GM18861 (cell line): ENCODE measurements around the gene N4BP3.

Experiments
- ATAC-seq: cut with Tn5 transposase; IDR thresholded peaks from one replicate; pipeline ENCODE4 v1.9.1; 2021; ENCODE audit not compliant: unreplicated experiment

Gene N4BP3

GRCh38 chr5:178094345-178094744 is 19.0 kb upstream of the N4BP3 start:
- ATAC-seq = no peak

- ATAC-seq = no peak
These were observed 14.6 kb upstream of the N4BP3 start for GRCh38 chr5:178098685-178099084.

GRCh38 chr5:178103612-178104011 is 9.7 kb upstream of the N4BP3 start:
- no peak for ATAC-seq

- ATAC-seq = no peak
These were observed 8.8 kb upstream of the N4BP3 start for GRCh38 chr5:178104492-178104891.

- ATAC-seq = no peak
These were observed 7.2 kb upstream of the N4BP3 start for GRCh38 chr5:178106086-178106485.

GRCh38 chr5:178106556-178107239 is 6.6 kb upstream of the N4BP3 start:
- ATAC-seq = no peak

GRCh38 chr5:178107756-178108310 is 5.5 kb upstream of the N4BP3 start:
- no peak for ATAC-seq

- ATAC-seq = no peak
These were observed 4.9 kb upstream of the N4BP3 start for GRCh38 chr5:178108446-178108845.

- no peak for ATAC-seq
These were observed 4.4 kb upstream of the N4BP3 start for GRCh38 chr5:178108966-178109365.

GRCh38 chr5:178110511-178110910 is 2.8 kb upstream of the N4BP3 start:
- no peak for ATAC-seq

- no peak for ATAC-seq
These were observed 1.4 kb upstream of the N4BP3 start for GRCh38 chr5:178111925-178112324.

GRCh38 chr5:178112545-178112944 is 787 bp upstream of the N4BP3 start:
- no peak for ATAC-seq

GRCh38 chr5:178113841-178114324 is 551 bp downstream of the N4BP3 start:
- no peak for ATAC-seq

- ATAC-seq = no peak
These were observed 1.2 kb downstream of the N4BP3 start for GRCh38 chr5:178114325-178115135.

- ATAC-seq = no peak
These were observed 1.9 kb downstream of the N4BP3 start for GRCh38 chr5:178115136-178115813.

GRCh38 chr5:178115814-178116142 is 2.4 kb downstream of the N4BP3 start:
- ATAC-seq = no peak

GRCh38 chr5:178116143-178116885 is 3.0 kb downstream of the N4BP3 start:
- ATAC-seq = peak; percentile 30

- no peak for ATAC-seq
These were observed 4.8 kb downstream of the N4BP3 start for GRCh38 chr5:178117923-178118701.

- no peak for ATAC-seq
These were observed 6.7 kb downstream of the N4BP3 start for GRCh38 chr5:178119915-178120606.
